DMS153 (cell line): ENCODE data around the gene ARHGAP23.

Experiments used
- DNase-seq: peaks from one replicate; lab custom pipeline; 2025; lab: John Stamatoyannopoulos, UW

The ARHGAP23 gene, protein sequence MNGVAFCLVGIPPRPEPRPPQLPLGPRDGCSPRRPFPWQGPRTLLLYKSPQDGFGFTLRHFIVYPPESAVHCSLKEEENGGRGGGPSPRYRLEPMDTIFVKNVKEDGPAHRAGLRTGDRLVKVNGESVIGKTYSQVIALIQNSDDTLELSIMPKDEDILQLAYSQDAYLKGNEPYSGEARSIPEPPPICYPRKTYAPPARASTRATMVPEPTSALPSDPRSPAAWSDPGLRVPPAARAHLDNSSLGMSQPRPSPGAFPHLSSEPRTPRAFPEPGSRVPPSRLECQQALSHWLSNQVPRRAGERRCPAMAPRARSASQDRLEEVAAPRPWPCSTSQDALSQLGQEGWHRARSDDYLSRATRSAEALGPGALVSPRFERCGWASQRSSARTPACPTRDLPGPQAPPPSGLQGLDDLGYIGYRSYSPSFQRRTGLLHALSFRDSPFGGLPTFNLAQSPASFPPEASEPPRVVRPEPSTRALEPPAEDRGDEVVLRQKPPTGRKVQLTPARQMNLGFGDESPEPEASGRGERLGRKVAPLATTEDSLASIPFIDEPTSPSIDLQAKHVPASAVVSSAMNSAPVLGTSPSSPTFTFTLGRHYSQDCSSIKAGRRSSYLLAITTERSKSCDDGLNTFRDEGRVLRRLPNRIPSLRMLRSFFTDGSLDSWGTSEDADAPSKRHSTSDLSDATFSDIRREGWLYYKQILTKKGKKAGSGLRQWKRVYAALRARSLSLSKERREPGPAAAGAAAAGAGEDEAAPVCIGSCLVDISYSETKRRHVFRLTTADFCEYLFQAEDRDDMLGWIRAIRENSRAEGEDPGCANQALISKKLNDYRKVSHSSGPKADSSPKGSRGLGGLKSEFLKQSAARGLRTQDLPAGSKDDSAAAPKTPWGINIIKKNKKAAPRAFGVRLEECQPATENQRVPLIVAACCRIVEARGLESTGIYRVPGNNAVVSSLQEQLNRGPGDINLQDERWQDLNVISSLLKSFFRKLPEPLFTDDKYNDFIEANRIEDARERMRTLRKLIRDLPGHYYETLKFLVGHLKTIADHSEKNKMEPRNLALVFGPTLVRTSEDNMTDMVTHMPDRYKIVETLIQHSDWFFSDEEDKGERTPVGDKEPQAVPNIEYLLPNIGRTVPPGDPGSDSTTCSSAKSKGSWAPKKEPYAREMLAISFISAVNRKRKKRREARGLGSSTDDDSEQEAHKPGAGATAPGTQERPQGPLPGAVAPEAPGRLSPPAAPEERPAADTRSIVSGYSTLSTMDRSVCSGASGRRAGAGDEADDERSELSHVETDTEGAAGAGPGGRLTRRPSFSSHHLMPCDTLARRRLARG (N-terminal part only)

DNA sequence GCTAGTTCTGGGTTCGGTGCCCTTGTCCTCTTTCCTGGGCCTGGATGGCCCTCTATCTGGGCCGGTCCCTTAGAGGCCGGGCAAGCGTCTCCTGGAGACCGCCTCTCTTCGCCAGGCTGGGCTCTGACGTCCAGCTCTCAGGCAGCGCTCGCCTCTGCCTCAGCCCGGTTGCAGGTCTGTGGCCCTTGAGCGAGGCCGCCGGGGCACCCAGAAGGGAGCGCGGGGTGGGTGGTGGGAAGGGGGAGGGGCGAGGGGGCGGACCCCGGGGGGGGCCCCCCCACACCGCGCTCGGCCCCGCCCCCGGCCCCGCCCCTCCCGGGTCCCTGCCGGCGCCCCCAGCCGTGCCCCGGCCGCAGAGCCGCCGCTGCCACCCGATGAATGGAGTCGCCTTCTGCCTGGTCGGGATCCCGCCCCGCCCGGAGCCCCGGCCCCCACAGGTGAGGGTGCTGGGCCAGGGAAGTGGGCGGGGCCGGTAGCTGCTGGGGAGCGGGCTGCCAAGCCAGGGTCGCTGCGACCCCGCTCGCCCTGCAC is at the start of gene ARHGAP23:
TSS of gene ARHGAP23 (plus strand) at position 353 of the 531 bp plus-strand sequence. CDS start at position 375, 22 bp downstream.
- DNase-seq: no peak

DNA sequence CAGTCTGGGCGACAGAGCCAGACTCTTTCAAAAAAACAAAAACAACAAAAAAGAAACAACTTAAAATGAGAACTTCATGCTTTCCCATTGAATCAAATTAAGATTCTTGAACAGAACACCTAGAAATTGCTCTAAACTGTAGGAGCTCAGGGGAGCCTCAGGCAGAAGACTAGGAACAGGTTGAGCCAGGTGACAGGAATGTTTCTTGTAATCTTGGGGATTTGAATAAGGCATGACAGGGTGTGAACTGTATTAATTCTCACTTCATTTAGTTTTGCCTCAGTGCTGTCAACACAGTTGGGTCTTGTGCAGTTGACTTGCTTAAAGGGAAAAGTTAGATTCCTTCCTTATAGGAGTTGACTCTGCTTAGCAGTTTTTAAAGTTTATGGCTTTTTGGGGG is 48.8 kb upstream of the ARHGAP23 start:
- DNase-seq: no peak

- no peak for DNase-seq
Measured at GRCh38 chr17:38395090-38395489, 33.2 kb upstream of the ARHGAP23 start.

DNA sequence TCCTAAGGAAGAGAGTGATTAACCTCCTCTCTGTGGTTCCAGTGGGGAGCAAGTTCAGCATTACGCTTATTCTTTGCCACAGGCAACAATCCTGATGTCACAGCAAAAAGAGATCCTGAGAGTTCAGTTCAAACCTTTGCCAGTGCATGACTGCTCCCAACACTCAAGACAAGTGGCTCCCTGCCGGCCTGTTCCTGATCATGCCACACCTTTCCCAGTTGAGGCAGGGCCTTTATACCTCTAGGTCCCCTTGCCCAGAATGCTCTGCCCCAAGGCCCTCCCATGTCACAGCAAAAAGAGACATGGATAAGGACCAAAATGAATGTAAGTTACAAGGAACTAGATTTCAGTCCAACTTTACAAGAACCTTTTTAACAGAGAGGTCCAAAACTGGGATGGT is 31.0 kb upstream of the ARHGAP23 start:
- DNase-seq: no peak

- no peak for DNase-seq
Measured at GRCh38 chr17:38400286-38400685, 28.0 kb upstream of the ARHGAP23 start.

- no peak for DNase-seq
Measured at GRCh38 chr17:38401459-38401858, 26.8 kb upstream of the ARHGAP23 start.

- DNase-seq: no peak
Measured at GRCh38 chr17:38402897-38403296, 25.4 kb upstream of the ARHGAP23 start.

DNA sequence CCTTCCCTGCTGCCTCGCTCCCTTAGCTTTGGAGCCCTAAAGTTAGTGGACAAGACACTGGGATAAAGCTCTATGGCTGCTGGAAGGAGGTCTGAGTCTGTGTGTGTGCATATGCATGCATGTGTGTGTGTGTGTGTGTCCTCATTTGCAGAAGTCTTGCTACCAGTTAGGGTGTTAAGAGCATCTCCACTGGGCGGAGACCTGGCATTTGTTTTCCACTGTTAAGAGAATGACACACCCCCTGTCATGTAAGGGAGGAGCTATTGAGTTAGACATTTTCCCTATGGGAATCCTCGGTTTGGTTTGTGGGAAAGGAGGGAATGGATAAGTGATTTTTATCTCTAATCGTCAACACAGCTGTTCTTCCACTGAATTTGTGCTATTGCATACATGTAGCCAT is 24.8 kb upstream of the ARHGAP23 start:
- DNase-seq: no peak

DNA sequence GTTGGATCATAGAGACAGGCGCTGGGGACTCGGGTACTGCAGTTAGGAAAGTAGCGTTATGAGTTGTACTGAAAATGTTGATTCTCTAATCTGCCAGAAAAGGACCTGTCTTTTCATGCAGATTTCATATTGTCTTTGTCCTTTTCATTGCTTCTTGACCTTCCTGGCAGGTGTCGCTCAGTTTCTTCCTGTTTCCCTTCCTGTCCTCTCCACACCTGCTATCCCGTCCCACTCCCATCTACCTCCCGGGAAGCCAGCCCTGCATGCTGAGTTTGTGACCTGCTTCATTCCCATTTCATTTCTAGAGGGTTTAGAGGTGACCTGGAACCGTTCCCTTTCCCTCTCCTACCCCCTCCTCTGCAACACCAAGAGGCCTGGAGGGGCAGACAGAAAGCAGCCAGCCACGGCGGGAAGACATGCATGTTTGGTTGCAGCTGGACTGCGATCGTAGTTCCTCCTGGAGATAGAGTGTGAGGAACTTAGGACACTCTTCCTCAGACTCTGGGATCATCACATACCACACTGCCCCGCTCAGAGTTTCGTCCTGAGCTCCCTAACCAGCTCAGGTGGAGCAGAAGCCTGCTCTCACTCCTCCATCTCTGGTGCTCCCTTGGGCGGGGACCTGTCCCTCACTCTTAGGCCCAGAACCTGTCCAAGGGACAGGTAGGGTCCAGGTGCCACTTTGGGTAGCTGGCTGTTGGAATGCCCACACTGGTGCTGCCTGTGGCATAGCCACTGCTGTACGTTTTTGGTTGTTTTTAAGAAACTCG is 23.9 kb upstream of the ARHGAP23 start:
- DNase-seq: no peak

DNA sequence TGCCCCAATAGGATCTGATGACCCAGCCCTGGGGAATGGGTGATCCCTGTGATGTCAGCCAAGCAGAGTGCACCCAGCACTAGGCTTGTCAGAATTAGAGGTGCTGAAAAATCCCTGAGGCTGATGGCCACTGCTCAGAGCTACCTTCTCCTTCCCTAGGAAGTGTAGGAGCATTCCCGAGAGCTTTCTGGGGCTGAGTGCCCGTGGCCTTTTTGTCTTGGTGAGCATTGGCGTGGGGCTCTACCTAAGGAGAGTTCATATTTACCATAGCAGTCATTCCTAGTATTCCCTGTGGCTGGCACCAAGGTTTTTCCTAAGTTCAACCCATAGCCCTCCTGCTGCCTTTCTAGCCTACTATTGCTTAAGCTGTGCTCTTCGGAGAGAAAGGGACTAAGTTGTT is 22.6 kb upstream of the ARHGAP23 start:
- DNase-seq: no peak

DNA sequence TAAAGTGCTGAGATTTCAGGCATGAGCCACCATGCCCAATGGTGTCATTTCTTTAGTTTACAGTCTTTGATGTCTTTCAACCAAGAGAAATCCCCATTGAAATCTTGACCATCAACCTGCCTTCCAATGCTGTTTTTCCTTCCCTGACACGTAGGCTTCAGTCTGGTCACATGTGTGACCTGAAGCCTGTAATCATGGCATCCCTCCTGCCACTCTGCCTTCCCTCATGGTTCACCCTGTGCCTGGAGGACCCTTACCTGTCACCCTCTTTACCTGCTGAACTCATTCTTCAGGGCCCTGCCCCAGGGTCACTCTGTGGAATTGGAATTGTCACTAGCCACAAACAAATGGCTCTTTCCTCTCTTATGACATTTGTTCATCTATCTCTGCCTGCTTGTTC is 18.1 kb upstream of the ARHGAP23 start:
- no peak for DNase-seq

DNA sequence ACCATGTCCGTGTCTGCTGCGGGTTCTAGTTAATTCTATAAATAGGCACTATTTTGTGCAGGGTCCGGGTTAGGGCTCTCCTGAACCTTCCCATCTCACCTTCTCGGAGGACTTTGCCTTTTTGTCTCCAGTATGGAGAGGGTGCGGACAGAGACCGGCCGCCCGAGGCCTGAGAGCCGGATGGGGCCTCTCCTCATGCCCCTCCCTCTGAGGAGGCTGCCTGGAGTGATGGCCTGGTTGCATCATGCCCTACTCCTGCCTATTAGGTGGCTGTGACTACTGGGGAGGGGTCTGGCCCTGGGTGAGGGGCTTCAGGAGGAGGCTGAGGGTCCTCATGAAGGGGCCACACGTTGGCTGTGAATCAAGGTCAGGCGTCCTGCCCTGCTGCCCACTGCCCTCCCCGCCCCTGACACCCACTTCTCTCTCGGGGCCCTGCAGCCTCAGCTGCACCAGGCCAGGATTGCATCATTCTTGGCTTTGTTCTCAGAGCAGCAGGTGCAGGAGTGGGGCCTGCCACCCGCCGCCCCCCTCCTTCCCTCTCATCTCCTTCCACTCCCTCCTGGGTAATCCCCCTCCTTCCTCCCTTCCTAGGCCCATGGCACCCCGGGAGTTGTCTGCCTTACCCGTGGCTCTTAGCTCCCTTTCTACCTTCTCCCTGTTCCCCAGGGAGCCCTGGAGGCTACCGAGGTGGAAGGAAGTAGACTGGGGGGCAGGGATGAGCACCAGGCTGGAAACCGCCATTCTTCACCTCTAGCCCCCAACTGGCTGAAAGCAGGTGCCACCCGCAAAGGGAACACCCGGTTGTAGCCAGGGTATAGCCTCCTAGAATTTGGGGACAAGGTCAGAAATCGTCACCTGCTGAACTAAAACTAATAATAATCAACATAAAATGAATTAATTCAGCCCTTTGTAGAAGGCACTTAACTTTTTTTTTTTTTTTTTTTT is 12.7 kb upstream of the ARHGAP23 start:
- peak; percentile 93 for DNase-seq

DNA sequence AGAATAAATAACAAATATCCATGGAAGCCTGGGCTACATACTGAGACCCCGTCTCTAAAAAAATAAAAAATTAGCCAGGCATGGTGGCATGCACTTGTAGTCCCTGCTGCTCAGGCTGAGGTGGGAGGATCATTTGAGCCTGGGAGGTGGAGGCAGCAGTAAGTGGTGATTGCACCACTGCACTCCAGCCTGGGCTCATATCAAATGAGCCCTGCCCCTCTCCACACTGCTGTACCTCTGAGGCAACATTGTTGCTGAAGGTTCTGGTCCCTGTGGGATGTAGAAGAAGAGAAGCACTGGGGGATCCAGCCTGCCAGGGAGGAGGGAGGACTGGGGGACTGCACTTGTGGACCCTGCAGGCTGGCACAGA is 11.4 kb upstream of the ARHGAP23 start:
- no peak for DNase-seq

DNA sequence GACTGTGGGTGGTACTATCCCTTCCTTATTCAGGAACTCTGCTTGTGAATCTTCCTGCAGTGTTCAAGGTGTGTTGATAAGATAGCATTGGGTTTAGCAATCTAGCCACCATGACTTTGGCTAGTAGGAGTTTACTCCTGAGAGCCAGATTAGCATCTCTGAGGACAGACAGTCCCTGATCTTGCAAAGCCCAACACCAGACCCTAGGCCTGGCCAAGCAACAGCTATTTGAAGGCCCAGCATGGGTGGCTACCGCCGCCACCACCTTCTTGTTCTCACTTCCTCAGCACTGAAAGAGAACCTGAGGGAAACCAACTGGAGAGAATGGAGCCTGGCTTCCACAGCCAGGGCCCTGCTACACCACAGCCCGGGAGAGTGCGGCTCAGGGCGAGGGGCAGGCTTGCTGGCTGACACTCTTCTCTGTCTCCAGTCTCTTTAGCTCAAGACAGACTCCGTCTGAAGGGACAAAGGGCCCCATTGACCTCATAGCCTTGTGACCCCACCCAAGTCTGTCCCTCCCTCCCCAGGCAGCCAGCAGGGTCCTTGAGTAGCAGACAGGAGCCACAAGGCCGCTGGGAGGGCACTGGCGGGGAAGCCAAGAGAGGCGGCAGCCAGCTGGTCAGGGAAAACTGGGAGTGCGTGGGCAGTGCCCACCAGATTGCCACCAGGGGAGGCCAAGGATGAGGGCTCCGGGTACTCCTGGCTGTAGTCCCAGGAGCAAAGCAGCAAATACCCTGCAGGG is 10.9 kb upstream of the ARHGAP23 start:
- no peak for DNase-seq

DNA sequence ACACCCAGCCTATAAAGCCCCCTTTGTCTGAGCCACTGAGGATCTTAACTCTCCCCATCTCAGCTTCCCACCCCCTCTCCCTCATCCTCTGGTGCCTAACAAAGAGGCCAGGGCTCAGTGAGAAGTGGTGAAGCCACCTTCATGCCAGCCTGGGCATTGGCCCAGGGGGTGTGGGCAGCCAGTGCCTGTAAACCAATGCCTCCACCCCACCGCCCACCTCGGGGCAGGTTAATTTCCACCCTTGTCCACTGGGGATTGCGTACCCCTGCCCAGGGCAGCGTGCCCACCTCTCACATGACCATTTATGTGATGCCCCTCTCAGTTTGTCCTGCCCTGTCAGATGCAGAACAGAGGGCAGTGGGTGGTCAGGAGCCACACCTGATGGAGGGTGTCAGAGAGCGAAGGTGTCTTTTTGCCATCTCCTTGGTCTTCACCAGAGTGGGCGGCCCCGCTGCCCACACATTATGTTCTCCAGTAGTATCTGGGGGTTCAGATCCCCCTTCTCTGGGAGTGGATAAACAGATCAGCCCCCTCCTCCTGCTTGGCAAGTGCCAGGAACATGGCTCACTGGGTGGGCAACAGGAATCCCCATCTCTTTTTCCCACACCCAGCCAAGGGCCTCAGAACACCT is 10.1 kb upstream of the ARHGAP23 start:
- no peak for DNase-seq

DNA sequence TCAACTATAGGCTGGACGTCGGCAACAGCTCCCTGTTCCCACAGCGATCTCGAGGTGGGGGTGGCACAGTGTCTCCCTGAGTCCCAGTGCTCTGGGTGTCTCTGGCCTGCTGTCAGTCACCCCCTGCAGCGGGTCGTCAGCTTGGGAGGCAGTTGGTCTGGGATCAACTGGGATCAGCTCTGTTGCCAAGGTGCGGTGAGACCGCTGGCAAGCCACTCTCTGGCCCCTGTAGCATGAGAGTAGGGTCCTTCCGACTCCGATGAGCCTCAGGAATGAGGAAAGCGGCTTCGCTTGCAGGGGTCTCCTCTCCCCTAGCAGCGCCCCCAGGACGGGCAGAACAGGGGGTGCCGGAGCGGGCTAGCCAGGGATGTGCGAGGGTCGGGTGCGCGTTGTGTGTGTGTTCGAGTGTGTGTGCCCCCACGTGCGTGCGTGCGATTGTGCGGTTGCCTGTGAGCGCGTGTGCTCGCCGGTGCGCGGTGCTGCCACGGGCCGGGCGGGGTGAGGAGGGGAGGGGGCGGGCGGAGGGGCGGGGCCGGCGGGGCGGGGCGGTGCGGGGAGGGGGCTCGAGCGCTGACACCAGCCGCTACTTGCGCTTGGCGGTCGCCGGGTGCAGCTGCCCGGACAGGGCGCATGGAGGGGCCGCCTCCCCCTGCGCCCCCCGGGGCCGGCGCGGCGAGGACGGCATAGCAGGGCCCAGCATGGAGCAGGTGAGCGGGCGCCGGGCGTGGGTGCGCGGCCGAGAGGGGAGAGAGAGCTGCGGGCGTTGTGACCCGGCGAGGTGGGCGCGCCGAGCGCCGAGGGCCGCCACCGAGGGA is 9.4 kb upstream of the ARHGAP23 start:
- DNase-seq: no peak

- no peak for DNase-seq
Measured at GRCh38 chr17:38419508-38419981, 8.7 kb upstream of the ARHGAP23 start.

- no peak for DNase-seq
Measured at GRCh38 chr17:38420518-38420917, 7.7 kb upstream of the ARHGAP23 start.
